HepG2 (cell line): Measurements from ENCODE around the gene DUSP12. TPM values are rescaled to one million over a fixed set of nuclear protein-coding genes. Genes with fewer than 3 reads are reported as not detected.

Experiments
- CREB1 ChIP-seq, 2 experiments: fragments of 450-650 bp in 1 of 2; IDR thresholded peaks; 2 replicates each; pipeline ENCODE4 v1.6.1; 2016 to 2017; ENCODE audit warnings: control low read depth in 1 of 2, mild to moderate bottlenecking in 1 of 2, missing compliant biosample characterization in 1 of 2, missing genetic modification characterization in 1 of 2
- ETV5 ChIP-seq: IDR thresholded peaks from 2 replicates; pipeline ENCODE4 v1.6.1; 2018; ENCODE audit warnings: missing biosample characterization, missing genetic modification reagents, inconsistent platforms, borderline replicate concordance
- GABPB1 ChIP-seq: IDR thresholded peaks from 2 replicates; pipeline ENCODE4 v1.6.1; 2016; ENCODE audit warnings: mild to moderate bottlenecking, missing genetic modification reagents, moderate library complexity, missing compliant biosample characterization
- HMG20A ChIP-seq: IDR thresholded peaks from 2 replicates; pipeline ENCODE4 v1.6.1; 2016; ENCODE audit warnings: borderline replicate concordance
- HMGA1 ChIP-seq: sonication (generic); formaldehyde crosslinking; conservative IDR thresholded peaks from 2 replicates; pipeline ENCODE4 v1.4.0; 2020; ENCODE audit warnings: missing genetic modification reagents
- IRF2 ChIP-seq: IDR thresholded peaks from 2 replicates; pipeline ENCODE4 v1.6.1; 2018; ENCODE audit warnings: missing genetic modification reagents, missing compliant biosample characterization
- MAZ ChIP-seq, 2 experiments: sonication (generic) in 1 of 2; formaldehyde crosslinking in 1 of 2; IDR thresholded peaks; 2 replicates each; pipeline versions ENCODE4 v1.5.0 to v1.6.1; 2012 to 2020; ENCODE audit warnings: low read depth in 2 of 2, mild to moderate bottlenecking in 2 of 2, borderline replicate concordance in 1 of 2, improper control_type of control experiment in 1 of 2, low read length in 1 of 2, missing genetic modification reagents in 1 of 2, moderate library complexity in 1 of 2
- MYNN ChIP-seq: sonication (generic); formaldehyde crosslinking; IDR thresholded peaks from 2 replicates; pipeline ENCODE4 v1.4.0; 2020; ENCODE audit warnings: mild to moderate bottlenecking, low read depth, missing genetic modification reagents
- NFIC ChIP-seq: IDR thresholded peaks from 2 replicates; pipeline ENCODE4 v1.6.1; 2012; ENCODE audit warnings: mild to moderate bottlenecking, low read length, inconsistent platforms
- POLR2AphosphoS2 ChIP-seq: IDR thresholded peaks from 2 replicates; pipeline ENCODE4 v1.6.1; 2011; ENCODE audit warnings: low read depth, low read length, improper control_type of control experiment
- RAD51 ChIP-seq: fragments of 450-650 bp; IDR thresholded peaks from 2 replicates; pipeline ENCODE4 v1.6.1; 2016; ENCODE audit warnings: borderline replicate concordance
- THYN1 ChIP-seq: sonication (generic); formaldehyde crosslinking; IDR thresholded peaks from 2 replicates; pipeline ENCODE4 v1.8.1; 2023; ENCODE audit warnings: low read depth, mild to moderate bottlenecking, moderate library complexity, missing genetic modification reagents, borderline replicate concordance
- TSC22D2 ChIP-seq: sonication (generic); formaldehyde crosslinking; IDR thresholded peaks from 2 replicates; pipeline ENCODE4 v1.5.1; 2020; ENCODE audit warnings: missing genetic modification reagents, mild to moderate bottlenecking, borderline replicate concordance
- ZKSCAN5 ChIP-seq: sonication (generic); formaldehyde crosslinking; IDR thresholded peaks from 2 replicates; pipeline ENCODE4 v1.5.1; 2020; ENCODE audit warnings: mild to moderate bottlenecking, missing genetic modification reagents
- ZNF550 ChIP-seq: sonication (generic); formaldehyde crosslinking; IDR thresholded peaks from 2 replicates; pipeline ENCODE4 v1.4.0; 2020; ENCODE audit warnings: mild to moderate bottlenecking, missing genetic modification reagents, borderline replicate concordance
- ZNF577 ChIP-seq: sonication (generic); formaldehyde crosslinking; IDR thresholded peaks from 2 replicates; pipeline ENCODE4 v1.4.0; 2020; ENCODE audit warnings: mild to moderate bottlenecking, low read depth, missing genetic modification reagents, borderline replicate concordance
- ZNF737 ChIP-seq: sonication (generic); formaldehyde crosslinking; IDR thresholded peaks from 2 replicates; pipeline ENCODE4 v1.5.0; 2020; ENCODE audit warnings: missing genetic modification reagents, mild to moderate bottlenecking, borderline replicate concordance
- ZSCAN9 ChIP-seq: IDR thresholded peaks from 2 replicates; pipeline ENCODE4 v1.6.1; 2016; ENCODE audit warnings: borderline replicate concordance
- polyA plus RNA-seq, 8 experiments: library from polyadenylated mRNA; depleted of rRNA in 3 of 8; stranded (reverse) in 7 of 8; unstranded in 1 of 8; fragments of >200 nt; fragmentation: Illumina TruSeq in 4 of 8; extraction: Trizol in 4 of 8; gene quantifications; 2 replicates each; pipeline versions ENCODE4 v1.2.1 to v1.2.3, GENCODE V29; 2011 to 2016; ENCODE audit warnings: low read depth in 4 of 8, missing spikeins in 1 of 8, mixed read lengths in 1 of 8; ENCODE audit not compliant: insufficient read depth in 1 of 8
- total RNA-seq, 5 experiments: library from RNA; depleted of rRNA; stranded (reverse); fragments of >200 nt; fragmentation: Illumina TruSeq; extraction: Trizol; gene quantifications; 2 replicates each; pipeline ENCODE4 v1.2.3, GENCODE V29; 2016; ENCODE audit warnings: low read depth in 1 of 5
- TF ChIP-seq, protein P1 (sequence below): sonication (generic); IDR thresholded peaks from 2 replicates; pipeline ENCODE4 v1.6.1; 2016; ENCODE audit warnings: low read depth, borderline replicate concordance
- TF ChIP-seq, protein P2 (sequence below): sonication (generic); formaldehyde crosslinking; IDR thresholded peaks from 2 replicates; pipeline ENCODE4 v1.5.0; 2020; ENCODE audit warnings: missing genetic modification reagents
- TF ChIP-seq, protein P3 (sequence below): IDR thresholded peaks from 2 replicates; pipeline ENCODE4 v1.6.1; 2016
- TF ChIP-seq, protein P4 (sequence below): sonication (generic); formaldehyde crosslinking; IDR thresholded peaks from 2 replicates; pipeline ENCODE4 v1.8.1; 2022; ENCODE audit warnings: low read depth, mild to moderate bottlenecking, missing genetic modification reagents

DUSP12 gene
- total and polyA plus RNA-seq, 2 of the 13 experiments (the other 11 are each of a cell fraction or from before 2014, with no cell fraction given), result 36.7 to 37.1 TPM

DNA sequence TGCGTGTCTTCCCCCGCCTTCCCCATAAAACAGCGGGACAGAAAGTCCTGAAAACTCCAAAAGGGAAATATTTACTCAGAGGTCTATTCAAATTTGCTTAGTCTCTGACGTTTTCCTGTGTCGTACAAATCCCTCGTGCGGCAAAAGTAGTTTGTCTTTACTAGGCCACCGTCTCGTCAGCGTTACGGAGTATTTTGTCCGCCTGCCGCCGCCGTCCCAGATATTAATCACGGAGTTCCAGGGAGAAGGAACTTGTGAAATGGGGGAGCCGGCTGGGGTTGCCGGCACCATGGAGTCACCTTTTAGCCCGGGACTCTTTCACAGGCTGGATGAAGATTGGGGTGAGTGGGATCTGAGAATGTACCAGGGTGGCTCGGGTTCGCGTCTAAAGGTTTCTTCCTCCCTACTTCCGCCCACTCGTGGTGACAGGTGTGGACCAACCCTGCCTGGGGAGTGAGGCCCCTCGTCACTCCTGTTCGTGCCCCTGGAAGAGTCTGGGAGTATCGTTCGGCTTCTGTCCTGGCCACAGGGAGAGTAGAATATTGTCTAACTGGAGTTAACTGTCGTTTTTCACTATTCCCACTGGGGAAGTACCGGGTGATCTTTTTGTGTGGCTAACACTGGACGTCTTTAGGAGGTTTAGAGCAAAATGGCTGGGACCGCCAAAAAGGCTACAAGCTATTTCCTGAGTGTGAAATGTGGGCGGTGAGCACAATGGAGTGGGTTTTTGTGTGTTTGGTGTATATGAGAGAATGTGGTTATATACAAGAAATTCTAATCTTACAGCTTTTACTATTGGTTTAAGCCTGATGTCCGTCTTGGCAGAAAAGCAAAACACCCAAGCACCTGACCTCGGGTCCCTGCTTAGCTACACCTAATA lies 16.8 kb downstream of the DUSP12 start, which contains the start of gene ATF6 (continued):
- TF ChIP-seq ZSCAN9 (CRISPR knock-in tag) (peak; percentile 49; the same call in 1 of the 2 replicates), MAZ (IDR thresholded peaks at IDR 0.05; ENCODE audit: borderline replicate concordance, low read depth, low read length) (no peak), MAZ (CRISPR knock-in tag; IDR thresholded peaks at IDR 0.05; ENCODE audit: low read depth) (peak; percentile 61; the same call in 1 of the 2 replicates), HMGA1 (no peak), ZNF550 (CRISPR knock-in tag) (no peak), NFIC (peak; percentile 56; the same call in 1 of the 2 replicates), HMG20A (CRISPR knock-in tag) (peak; percentile 60; the same call in 1 of the 2 replicates), ZKSCAN5 (no peak), CREB1 (IDR thresholded peaks at IDR 0.05) (peak; percentile 92), CREB1 (CRISPR knock-in tag; IDR thresholded peaks at IDR 0.05) (peak; percentile 98), TSC22D2 (CRISPR knock-in tag) (0 out of 2 replicates have a peak, but pooled peaks have one; percentile 52), POLR2AphosphoS2 (no peak), ETV5 (CRISPR knock-in tag) (peak; percentile 48; the same call in 1 of the 2 replicates), MYNN (CRISPR knock-in tag) (no peak; the same call in 1 of the 2 replicates), ZNF577 (CRISPR knock-in tag) (no peak), ZNF737 (no peak), RAD51 (no peak), GABPB1 (CRISPR knock-in tag) (peak; percentile 82), THYN1 (CRISPR knock-in tag) (no peak), IRF2 (CRISPR knock-in tag) (peak; percentile 88)
- TF ChIP-seq, protein P1, sequence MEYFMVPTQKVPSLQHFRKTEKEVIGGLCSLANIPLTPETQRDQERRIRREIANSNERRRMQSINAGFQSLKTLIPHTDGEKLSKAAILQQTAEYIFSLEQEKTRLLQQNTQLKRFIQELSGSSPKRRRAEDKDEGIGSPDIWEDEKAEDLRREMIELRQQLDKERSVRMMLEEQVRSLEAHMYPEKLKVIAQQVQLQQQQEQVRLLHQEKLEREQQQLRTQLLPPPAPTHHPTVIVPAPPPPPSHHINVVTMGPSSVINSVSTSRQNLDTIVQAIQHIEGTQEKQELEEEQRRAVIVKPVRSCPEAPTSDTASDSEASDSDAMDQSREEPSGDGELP, result peak; percentile 53; the same call in 1 of the 2 replicates
- TF ChIP-seq, protein P2, sequence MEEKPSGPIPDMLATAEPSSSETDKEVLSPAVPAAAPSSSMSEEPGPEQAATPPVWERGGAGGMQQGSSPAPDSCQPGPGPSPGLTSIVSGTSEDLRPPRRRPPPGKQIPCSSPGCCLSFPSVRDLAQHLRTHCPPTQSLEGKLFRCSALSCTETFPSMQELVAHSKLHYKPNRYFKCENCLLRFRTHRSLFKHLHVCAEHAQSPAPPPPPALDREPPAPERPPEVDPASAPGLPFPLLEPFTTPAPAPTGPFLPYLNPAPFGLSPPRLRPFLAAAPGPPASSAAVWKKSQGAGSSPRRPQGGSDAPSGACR (CRISPR knock-in tag), result no peak
- TF ChIP-seq, protein P3, sequence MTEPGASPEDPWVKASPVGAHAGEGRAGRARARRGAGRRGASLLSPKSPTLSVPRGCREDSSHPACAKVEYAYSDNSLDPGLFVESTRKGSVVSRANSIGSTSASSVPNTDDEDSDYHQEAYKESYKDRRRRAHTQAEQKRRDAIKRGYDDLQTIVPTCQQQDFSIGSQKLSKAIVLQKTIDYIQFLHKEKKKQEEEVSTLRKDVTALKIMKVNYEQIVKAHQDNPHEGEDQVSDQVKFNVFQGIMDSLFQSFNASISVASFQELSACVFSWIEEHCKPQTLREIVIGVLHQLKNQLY (CRISPR knock-in tag), result peak; percentile 64; the same call in 1 of the 2 replicates
- TF ChIP-seq, protein P4, sequence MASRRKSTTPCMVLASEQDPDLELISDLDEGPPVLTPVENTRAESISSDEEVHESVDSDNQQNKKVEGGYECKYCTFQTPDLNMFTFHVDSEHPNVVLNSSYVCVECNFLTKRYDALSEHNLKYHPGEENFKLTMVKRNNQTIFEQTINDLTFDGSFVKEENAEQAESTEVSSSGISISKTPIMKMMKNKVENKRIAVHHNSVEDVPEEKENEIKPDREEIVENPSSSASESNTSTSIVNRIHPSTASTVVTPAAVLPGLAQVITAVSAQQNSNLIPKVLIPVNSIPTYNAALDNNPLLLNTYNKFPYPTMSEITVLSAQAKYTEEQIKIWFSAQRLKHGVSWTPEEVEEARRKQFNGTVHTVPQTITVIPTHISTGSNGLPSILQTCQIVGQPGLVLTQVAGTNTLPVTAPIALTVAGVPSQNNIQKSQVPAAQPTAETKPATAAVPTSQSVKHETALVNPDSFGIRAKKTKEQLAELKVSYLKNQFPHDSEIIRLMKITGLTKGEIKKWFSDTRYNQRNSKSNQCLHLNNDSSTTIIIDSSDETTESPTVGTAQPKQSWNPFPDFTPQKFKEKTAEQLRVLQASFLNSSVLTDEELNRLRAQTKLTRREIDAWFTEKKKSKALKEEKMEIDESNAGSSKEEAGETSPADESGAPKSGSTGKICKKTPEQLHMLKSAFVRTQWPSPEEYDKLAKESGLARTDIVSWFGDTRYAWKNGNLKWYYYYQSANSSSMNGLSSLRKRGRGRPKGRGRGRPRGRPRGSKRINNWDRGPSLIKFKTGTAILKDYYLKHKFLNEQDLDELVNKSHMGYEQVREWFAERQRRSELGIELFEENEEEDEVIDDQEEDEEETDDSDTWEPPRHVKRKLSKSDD, result peak; percentile 79
